8988T (cell line): Measurements from ENCODE around the gene PTPN14.

Source experiments
- DNase-seq: peaks from one replicate; pipeline ENCODE4 v3.0.0; 2011

Gene PTPN14

DNA sequence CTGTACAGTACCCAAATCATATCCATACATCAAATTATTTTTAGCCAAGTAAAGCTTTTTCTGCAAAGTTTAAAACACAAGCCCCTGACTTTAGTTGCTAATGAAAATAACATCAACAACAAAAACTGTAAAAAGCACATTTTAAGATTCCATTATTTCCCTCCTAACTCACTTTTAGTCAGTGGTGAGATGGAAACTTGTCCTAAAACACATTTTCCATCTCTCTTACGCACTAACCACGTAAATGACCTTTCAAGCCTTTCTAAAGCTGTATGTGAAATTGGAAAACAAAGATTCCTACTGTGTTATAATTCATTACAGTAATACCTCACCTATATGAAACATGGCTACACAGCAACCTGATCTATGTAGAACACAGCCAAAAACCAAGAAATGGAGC lies 77.5 kb downstream of the PTPN14 start:
- DNase-seq = no peak

DNA sequence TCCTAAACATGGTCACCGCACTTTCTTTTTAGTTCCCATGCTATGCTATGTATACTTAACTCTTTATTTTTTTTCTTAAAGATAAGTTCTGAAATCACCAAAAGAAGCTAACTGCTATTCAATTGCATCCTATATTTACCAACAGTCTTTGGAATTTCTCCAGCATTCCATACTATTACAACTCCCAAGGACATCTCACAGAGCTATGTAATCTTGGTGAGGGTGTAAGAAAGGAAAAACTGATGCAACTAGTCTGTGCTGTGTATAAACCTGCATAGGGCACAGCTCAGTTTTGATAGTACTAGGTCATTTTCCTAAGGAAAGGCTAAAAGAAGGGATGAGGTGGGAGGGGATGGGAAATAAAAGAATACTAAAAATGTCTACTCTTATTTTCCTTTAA lies 78.0 kb downstream of the PTPN14 start:
- no peak for DNase-seq

DNA sequence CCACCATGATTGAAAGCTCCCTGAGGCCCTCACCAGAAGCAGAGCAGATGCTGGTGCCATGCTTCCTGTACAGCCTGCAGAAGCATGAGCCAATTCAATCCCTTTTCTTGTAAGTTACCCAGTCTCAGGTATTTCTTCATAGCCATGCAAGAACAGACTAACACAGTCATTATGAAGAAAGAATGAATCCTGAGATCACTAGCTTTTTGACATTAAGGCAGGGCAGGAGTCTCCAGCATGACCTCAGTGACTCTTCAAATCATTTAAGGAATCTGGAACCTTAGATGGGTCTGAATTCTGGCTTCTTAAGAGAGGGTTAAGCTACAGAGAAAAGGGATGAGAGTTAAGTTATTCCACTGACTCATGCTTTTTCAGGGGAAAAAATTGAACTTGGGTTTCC lies 79.0 kb downstream of the PTPN14 start:
- DNase-seq = no peak

DNA sequence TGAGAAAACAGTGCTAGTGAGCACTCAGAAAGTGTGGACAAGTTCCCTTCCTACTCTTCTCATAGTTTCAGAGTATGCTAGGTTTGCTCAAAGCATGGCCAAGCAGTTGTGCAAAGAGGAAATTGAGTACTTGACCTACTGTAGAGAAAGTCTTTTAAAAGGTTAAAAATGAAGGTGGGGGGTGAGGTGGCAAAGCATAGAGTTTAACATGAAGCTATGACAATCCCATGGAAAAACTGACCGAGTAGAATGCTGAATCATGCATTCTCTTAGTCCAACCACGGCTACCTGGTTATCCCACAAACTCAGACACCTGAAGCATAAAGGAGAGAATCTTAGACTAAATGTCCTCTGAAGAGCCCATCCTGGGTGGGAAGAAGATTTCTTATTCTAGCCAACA lies 79.9 kb downstream of the PTPN14 start:
- DNase-seq = no peak

DNA sequence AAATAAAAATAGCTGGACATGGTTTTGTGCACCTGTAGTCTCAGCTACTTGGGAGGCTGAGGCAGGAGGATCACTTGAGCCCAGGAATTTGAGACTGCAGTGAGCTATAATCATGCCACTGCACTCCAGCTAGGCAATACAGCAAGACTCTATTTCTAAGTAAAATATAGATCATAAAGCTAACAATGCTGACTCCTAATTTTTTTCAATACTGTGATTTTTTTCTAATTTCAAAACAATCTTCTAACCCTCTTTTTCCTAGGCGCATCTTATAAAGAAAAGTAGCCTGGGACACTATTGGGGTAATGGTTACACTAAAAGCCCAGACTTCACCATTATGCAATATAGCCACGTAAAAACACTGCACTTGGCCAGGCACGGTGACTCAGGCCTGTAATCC lies 81.3 kb downstream of the PTPN14 start:
- DNase-seq = no peak

DNA sequence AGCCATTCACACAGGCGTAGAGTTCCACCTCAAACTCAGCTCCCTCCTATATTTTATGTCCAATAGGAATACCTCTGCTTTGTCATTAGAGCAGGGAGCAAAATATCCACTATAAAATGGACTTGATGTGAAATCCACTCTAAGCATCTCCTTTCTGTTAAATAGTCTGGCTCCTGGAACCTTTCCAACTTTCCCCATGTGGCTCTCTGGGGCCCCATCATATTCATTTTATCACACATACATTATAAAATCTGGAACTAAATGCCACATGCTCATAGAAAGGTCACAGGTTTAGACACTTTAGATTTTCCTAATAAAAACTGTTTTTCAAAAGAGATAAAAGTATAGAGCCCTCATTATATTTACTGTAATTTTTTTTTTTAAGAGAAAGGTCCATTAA lies 82.1 kb downstream of the PTPN14 start:
- DNase-seq = no peak

DNA sequence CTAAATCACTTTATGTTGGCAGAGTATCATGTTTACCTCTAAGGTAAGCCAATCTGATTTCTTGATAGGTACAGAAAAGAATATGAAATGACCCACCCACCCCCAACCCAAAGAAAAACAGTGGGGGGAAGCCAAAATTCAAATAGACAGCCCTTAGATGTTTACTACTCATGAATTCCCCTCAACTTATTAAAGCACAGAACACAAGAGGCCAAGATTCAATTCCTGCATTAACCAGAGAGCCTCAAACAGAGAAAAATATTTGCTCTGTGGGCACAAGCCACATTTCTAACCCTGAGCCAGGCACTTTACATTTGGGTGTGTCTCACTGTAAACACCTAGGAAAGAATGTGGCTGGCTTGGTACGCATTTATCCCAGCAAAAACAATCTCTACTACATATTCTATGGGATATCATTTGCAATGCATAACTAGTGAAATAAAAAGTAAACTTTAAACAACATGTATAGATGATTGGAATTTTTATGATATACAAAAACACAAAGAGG lies 84.3 kb downstream of the PTPN14 start:
- no peak for DNase-seq

DNA sequence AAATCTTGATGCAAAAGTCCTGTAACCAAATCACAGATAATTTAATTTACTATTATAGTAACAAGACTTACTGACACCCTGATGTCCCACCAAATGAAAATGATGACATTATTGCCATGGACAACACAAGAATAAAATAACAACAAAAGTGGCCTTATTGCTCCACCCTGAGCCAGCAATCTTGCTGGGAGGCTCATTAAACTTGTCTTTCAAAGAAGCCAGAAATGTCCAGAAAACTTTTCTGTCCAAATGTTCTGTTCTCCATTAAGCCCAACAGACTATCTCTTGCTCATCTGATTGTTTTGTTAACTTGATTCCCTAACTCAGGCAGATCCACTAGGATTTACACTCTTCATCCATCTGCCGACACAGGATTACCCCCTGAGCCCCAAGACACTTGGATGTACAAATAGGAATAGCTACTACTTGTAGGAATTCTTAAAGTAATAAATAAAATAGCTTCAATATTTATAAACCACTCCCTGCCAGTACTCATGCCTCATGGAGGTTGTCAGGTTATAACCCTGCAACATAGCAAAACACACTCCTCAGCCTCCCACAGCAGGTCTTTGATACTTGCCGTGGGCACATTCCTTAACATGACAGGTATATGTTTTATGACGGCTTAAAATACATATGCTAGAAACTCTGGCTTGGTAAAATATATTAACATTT lies 84.9 kb downstream of the PTPN14 start:
- no peak for DNase-seq

DNA sequence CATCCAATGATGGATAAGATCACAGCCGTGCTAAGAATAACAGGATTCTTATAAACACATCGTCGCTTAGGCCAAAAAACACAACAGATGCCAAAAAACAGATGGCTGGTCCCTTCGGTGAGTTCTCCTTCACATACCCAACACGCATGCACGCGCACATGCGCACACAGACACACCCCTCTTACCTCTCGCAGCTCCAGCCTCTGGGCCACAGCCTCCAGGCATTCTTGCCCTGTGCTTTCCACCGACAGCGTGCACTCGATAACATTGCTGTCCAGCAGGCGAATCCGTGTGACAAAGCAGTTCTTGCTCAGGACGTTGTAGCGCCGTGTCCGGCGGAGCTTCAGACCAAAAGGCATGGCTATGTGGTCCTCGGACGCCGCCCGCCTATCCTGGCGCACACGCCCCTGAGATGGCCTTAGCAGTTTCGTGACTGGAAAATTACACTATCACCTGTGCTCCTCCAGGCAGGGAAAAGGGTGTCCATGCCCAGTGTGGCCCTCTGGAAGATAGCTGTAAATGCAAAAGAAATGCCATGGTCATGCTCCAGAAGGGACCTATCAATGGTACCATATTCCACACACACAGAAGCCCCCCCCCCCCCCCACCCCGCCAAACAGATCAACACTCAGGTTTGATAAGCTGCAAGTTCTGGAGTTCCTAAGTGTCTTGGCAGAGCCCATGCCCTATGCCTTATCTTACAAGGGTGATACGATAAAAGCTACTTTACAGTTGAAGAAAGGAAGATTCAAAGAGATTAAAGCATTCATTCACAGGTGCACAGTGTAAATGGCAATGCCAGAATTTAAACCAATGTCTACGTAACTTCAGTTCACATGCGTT lies 86.7 kb downstream of the PTPN14 start:
- no peak for DNase-seq

DNA sequence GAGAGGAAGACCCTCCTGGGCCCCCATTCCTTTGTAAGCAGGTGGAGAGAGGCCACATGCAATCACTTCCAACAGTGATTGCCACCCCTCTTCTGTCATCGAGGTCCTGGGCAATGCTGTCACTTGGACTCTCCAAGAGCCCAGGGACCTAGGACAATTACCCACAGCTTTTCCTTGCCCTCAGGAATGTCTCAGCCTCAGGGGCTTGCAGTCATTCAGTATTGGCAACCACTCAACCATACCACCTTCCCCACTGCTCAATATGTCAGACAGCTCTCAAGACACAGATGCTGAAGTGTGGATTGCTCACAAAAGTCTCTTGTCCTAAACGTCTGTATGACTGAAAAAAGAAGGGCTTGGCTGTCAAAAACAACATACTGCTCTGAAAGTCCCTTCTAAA lies 87.8 kb downstream of the PTPN14 start:
- no peak for DNase-seq

DNA sequence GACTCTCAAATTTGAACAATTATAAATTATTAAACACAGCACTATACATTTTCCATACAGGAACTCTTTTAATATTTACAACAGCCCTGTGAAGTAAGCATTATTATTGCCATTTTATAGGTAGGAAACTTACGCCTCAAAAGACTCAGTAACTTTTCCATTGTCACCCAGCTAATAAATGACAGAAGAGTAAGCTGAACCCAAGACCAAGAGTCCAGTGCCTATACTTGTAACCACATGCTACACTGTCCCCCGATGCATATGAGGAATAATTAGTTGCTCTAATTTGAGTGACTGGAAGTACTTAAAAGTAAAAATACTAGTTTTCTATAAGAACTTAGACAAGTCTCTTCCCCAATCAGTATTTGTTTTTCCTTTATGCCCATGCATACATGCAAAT lies 88.5 kb downstream of the PTPN14 start:
- no peak for DNase-seq

DNA sequence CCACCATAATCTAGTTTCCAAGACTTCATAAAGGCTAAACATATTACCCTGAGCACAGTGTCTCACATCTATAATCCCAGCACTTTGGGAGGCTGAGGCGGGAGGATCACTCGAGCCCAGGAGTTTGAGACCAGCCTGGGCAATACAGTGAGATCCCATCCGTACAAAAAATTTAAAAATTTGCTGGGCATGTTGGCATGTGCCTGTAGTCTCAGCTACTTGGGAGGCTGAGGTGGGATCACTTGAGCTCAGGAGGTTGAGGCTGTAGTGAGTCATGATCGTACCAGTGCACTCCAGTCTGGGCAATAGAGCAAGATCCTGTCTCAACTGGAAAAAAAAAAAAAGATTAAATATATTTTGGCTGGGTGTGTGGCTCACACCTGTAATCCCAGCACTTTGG lies 90.1 kb downstream of the PTPN14 start:
- no peak for DNase-seq

DNA sequence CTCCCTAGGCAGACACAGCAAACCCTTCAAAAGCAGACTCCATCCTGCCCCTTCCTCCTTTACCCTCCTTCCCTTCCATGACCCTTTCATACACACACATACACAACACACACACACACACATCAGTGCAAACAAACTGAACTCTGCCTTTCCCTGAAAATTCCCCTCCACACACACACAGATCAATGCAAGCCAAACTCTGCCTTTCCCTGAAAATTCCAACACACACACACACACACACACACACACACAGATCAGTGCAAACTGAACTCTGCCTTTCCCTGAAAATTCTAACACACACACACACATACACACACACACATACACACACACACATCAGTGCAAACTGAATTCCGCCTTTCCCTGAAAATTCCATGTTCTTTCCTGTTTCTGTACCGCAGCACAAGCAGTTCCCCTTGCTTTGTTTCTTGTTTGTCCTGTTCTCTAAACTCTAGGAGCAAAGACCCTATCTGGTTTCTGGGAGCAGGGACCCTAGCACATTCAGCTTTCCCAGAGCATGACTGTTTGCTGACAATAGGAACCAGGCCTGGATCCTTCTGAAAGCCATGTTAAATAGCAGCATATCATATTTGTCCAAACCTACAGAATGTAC lies 91.0 kb downstream of the PTPN14 start:
- DNase-seq = no peak

DNA sequence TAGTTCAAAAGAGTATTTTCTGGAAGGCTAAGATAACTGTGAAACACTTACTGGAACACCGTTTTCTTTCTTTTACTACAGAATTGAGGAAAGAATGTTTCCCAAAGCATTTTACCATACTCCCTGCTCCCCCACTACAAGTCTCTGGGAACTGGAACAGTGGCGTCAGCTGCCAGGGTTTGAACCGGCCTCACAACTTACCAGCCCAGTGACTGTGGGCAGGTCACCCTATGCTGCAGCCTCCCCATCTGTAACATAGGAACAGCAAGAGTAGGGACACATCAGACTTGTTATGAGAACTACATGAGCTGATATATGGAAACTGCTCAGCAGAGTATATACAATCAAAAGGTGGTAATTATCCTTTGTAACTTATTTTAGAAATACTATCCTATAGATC lies 91.5 kb downstream of the PTPN14 start:
- no peak for DNase-seq

DNA sequence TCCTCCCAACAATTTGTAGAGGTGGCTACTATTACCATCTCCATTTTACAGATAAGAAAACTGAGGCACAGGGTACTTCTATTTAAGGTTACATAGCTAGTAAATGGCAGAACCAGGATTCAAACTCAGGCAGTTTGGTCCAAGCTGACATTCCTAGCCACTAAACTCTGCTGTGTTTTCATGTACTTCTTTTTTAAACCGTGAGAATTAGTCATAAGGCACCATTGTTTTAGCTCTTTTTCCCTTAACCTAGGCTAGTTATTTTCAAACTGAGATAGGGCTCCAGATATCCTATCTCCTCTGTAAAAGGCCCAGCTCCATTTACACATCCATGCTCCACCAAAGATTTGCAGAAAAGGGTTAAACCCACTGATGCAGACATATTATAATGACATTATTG lies 92.9 kb downstream of the PTPN14 start:
- no peak for DNase-seq

DNA sequence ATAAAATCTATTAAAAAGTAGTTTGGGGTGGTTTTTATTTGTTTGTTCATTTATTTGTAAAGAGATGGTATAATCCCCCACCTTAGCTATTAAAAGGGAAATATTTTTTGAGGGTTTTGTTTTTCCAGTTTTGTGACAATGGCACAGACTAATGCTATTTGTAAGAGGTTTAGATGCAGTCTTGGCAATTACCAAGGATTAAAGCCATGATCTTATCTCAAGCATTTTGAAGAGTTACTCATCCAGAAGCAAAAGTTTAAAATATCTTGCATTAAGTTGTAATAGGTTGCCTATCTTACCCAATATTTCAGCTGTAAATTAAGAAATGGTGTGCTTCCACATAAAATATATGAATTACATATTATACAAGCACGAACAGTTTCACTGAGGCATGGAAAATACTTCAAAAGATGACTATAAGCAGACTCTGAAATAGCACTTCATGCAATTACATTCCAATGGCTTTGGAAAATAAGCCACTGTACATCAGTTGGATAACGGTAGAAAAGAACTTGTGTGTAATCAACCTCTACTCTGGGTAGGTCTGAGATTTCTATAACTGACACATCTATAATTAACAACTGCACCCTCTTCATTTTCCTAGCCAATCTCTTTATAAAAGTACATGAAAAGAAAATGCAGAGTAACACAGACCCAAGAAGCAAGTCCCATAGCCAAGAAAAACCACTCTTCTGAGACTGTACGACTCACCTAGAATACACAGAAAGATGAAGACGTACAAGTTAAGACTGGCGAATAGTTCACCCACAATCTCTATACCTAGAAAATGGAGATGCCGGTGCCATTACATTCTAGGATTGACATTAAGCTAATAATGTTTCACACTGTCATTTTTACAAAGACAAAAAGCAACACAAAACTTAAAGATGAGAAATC lies 95.2 kb downstream of the PTPN14 start:
- DNase-seq = no peak

DNA sequence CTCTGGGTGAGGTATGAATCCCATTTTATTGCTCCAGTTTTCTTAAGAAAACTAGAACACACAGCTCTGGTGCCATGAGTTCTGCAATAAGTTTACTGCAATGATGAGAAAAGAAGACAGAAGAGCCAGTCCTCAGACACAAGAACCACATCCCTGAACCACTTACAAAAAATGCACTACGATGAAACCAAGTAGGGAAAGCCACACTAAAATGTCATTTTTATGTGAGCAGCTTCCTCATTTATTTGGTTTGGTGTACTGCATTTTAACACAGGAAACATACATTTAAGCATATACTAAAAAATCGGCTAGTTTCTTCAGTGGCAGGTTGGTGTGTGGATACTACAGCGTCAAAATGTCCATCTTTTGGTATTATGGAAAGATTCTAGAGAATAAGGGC lies 95.9 kb downstream of the PTPN14 start:
- DNase-seq = no peak

DNA sequence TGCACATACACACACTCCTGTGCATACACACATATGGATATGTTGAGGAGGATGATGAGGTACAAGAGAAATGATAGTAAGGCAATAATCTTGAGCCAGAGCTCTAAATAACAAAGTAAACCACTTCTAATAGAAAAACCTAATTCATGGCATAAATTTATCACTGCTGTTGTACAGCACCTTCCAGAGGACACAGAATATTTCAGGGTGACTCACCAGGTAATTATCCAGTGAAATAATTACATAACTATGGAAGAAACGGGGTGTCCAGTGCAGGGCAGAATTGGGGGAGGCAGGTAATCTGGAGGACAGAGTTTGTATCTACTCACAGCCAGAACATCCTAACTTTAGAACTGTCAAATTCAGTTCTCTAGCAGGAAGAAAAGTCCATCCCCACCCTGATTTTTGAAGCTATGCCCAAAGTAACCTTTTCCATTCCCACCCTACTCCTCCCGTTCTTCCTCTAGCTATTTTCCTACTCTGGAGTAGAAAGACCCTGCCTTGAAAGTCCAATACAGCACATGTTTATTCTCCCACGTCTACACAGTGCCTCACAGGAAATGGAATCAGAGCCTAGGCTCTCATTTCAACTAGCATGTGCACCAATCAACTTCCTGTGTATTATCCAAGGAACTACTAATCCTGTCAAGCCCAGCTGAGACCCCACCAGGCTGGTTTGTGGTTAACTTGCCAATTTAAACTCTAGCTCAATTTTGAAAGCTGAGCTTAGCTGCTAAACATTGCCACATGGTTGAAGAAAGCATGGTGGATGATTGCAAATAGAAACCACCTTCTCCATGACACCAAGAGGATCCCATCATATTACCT lies 96.6 kb downstream of the PTPN14 start:
- no peak for DNase-seq

DNA sequence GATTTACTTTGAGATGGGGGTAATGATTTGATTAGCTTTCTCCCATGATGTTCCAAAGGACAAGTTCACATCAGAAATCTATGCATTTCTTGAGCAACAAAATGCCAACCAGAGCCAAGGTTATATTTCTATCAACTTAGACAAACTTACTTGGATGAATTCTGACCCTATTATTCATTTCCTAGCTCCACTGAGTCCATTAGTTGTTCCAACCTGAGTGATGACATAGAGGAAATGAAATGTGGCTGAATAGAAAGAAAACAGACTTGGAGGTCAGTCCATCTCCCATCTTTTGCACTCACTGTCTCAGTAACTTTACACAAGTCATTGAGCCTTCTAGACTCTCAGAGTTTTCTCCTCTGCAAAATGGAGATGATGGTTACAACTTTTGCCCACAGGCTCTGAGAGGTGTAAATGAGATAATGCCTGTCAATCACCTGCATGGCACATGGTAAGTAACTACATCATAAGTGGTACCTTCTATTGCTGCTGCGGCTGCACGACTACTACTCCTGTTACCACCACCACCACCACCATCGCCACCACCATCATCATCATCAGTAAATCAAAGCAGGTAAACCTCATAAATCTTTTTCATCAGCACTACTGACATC lies 98.2 kb downstream of the PTPN14 start:
- DNase-seq = no peak

DNA sequence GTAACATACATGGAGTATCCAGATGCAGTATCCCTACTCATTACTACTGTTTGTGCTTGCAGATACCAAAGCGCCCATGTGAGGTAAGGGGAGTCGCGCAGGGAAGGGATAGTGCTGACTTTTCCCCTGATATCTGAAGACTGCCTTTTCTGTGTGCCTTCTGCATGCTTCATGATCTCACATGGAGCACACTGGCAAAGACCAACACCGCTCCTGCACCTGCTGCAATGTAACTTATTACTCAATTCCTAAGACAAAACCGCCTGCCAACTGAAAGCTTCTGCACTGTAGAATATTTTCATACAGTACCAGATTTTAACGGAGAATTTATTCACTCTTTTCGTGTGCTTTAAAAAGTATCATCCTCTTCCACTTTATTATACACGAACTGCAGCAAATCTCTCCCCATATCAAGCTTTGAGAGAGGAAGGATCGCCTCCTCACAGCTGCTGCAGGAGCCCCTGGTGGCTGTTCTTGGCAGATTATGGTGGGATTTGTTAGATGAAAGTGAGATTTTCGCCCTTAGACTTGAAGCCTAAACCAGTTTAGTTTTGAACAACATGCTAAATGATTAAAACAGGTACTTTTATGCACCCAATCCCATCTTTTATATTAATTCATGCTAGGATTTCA lies 99.1 kb downstream of the PTPN14 start:
- no peak for DNase-seq

DNA sequence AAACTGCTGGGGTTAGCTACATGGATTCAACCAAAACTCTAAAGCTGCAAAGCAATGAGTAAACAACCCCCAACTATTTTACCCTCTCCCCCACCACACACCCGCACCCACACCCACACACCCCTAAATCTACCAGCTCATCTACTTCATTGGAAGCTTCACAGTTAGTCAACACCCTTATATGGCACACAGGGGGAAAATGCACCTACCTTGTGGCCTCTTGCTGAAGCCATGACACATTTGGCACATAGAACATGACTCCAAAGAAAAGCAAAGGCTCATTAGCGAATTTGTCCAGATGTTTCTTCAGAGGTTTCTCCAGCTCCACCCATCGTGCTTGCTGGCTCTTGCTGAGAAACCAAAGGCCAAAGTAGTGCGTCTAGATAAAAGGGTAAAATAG lies 99.8 kb downstream of the PTPN14 start:
- no peak for DNase-seq
